LNCaP clone FGC (cell line): ENCODE measurements around the gene UTP3.
"Not testable (repeated sequence)": the region's sequence is repeated elsewhere in the genome, so short reads cannot be mapped to it uniquely, and the experiment has no call there.

Source experiments
- DNase-seq: peaks from one replicate; pipeline ENCODE4 v3.0.0-alpha.2; 2011; ENCODE audit warnings: low read depth
- H3K4me3 ChIP-seq: 2 replicates; pipeline ENCODE4 v1.5.1; 2011; ENCODE audit warnings: mild to moderate bottlenecking, low read depth, low read length, control low read depth
- CTCF ChIP-seq: IDR thresholded peaks from 2 replicates; pipeline ENCODE4 v1.5.1; 2012; ENCODE audit warnings: mild to moderate bottlenecking; ENCODE audit not compliant: control insufficient read depth, insufficient read depth; ENCODE audit errors: extremely low read depth

UTP3 gene, protein sequence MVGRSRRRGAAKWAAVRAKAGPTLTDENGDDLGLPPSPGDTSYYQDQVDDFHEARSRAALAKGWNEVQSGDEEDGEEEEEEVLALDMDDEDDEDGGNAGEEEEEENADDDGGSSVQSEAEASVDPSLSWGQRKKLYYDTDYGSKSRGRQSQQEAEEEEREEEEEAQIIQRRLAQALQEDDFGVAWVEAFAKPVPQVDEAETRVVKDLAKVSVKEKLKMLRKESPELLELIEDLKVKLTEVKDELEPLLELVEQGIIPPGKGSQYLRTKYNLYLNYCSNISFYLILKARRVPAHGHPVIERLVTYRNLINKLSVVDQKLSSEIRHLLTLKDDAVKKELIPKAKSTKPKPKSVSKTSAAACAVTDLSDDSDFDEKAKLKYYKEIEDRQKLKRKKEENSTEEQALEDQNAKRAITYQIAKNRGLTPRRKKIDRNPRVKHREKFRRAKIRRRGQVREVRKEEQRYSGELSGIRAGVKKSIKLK

GRCh38 chr4:70687821-70688794, at the start of gene UTP3:
Gene UTP3 (plus strand): TSS chr4:70688532. CDS start chr4:70688678, 146 bp downstream.
- peak within 1 kb of the TSS; percentile 91 for H3K4me3 ChIP-seq
- peak; percentile 99 for DNase-seq
- TF ChIP-seq CTCF, result peak; percentile 96

DNA sequence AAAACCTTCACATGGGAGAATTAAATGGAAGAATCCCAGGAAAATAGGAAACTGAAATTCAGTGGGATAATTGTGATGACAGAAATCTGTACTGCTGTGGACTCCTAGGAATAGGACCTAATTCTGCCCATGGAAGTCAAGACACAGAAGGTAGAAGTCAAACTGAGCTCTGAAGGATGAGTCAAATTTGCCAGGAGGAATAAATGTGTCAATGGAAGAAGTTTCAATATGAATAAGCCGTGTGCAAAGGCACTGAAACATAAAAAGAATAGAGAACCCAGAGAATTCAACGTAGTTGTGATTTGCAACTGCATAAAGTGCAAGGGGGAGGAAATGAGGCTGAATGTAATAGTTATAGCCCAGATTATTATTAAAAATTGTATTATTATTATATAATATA, 48.1 kb upstream of the UTP3 start:
- H3K4me3 ChIP-seq, result no peak overlapping the region
- no peak for TF ChIP-seq CTCF
- DNase-seq, result no peak

DNA sequence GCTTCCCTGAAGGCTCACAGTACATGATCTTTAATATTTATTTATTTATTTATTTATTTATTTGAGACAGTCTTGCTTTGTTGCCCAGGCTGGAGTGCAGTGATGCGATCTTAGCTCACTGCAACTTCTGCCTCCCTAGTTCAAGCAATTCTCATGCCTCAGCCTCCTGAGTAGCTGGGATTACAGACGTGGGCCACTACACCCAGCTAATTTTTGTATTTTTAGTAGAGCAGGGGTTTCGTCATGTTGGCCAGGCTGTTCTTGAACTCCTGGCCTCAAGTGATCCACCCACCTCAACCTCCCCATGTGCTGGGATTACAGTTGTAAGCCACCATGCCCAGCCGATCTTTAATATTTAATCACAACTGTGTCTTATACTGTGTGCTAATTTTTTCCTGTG, 37.6 kb upstream of the UTP3 start:
- not testable (repeated sequence) for DNase-seq, H3K4me3 ChIP-seq

GRCh38 chr4:70651864-70652506, 36.3 kb upstream of the UTP3 start:
- TF ChIP-seq CTCF, result peak; percentile 50
- H3K4me3 ChIP-seq, result no peak overlapping the region
- DNase-seq, result no peak

DNA sequence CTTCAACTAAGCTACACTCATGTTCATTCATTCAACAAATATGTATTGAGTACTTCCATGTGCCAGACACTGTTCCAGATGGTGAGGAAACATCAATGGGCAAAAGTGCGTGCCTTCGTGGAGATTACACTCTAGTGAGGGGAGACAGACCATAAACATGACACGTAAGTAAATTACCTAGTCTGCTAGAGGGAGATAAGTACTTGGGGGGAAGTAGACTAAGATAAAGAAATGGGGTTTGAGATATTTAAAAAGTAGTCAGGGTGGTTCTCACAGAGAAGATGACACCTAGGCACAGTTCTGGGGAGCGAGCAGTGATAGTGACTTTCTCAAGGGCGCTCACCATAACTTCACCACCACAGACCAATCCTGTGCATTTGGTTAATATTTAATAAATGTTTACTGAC, 33.7 kb upstream of the UTP3 start:
- no peak overlapping the region for H3K4me3 ChIP-seq
- no peak for DNase-seq

GRCh38 chr4:70657326-70657725, 31.0 kb upstream of the UTP3 start:
- no peak overlapping the region for H3K4me3 ChIP-seq
- DNase-seq, result no peak
- TF ChIP-seq CTCF, result no peak

More for the DNA sequence above, 33.7 kb upstream of the UTP3 start:
- TF ChIP-seq CTCF, result no peak
